Astrocyte (in vitro differentiated cells and primary cell): Measurements from ENCODE around the gene WIPF2. TPM values are rescaled to one million over a fixed set of nuclear protein-coding genes. Genes with fewer than 3 reads are reported as not detected.

Experiments
- DNase-seq: peaks from one replicate; pipeline ENCODE4 v3.0.0-alpha.2; 2010; ENCODE audit warnings: low read depth
- FAIRE-seq: peaks from 2 replicates; lab custom pipeline; 2011; peaks lifted over from hg19 to GRCh38; lab: Jason Lieb, UNC
- H2AFZ ChIP-seq: 2 replicates; pipeline ENCODE4 v1.6.0; 2012; ENCODE audit warnings: low read depth, low read length, inconsistent platforms
- H3K27ac ChIP-seq: 2 replicates; pipeline ENCODE4 v1.5.1; 2011; ENCODE audit warnings: low read depth, low read length, inconsistent platforms
- H3K27me3 ChIP-seq: 2 replicates; pipeline ENCODE4 v1.6.0; 2011; ENCODE audit warnings: low read length, inconsistent platforms; ENCODE audit not compliant: insufficient read depth
- H3K36me3 ChIP-seq: 2 replicates; pipeline ENCODE4 v1.5.1; 2011; ENCODE audit warnings: low read length, inconsistent platforms; ENCODE audit not compliant: insufficient read depth
- H3K4me1 ChIP-seq: 2 replicates; pipeline ENCODE4 v1.5.1; 2011; ENCODE audit warnings: low read length, inconsistent platforms; ENCODE audit not compliant: insufficient read depth
- H3K4me2 ChIP-seq: 2 replicates; pipeline ENCODE4 v1.6.0; 2012; ENCODE audit warnings: low read length, inconsistent platforms
- H3K4me3 ChIP-seq: 2 replicates; pipeline ENCODE4 v1.5.1; 2011; ENCODE audit warnings: low read depth, mild to moderate bottlenecking, low read length, inconsistent platforms; ENCODE audit not compliant: insufficient read depth
- H3K79me2 ChIP-seq: 2 replicates; pipeline ENCODE4 v1.6.0; 2012; ENCODE audit warnings: mild to moderate bottlenecking, low read length, inconsistent platforms; ENCODE audit not compliant: insufficient read depth
- H3K9ac ChIP-seq: 2 replicates; pipeline ENCODE4 v1.6.0; 2012; ENCODE audit warnings: mild to moderate bottlenecking, low read length, inconsistent platforms
- H3K9me3 ChIP-seq: 2 replicates; pipeline ENCODE4 v1.5.1; 2012; ENCODE audit warnings: low read depth, mild to moderate bottlenecking, low read length, inconsistent platforms; ENCODE audit not compliant: insufficient read depth
- H4K20me1 ChIP-seq: 2 replicates; pipeline ENCODE4 v1.6.0; 2012; ENCODE audit warnings: low read length, inconsistent platforms; ENCODE audit not compliant: insufficient read depth
- H3K27ac Mint-ChIP-seq: one replicate; pipeline ENCODE4 v1.8.0; 2021; ENCODE audit warnings: mild to moderate bottlenecking, mixed read lengths; ENCODE audit not compliant: unreplicated experiment
- H3K27me3 Mint-ChIP-seq: one replicate; pipeline ENCODE4 v1.8.0; 2021; ENCODE audit warnings: low read depth, mixed read lengths; ENCODE audit not compliant: unreplicated experiment
- H3K36me3 Mint-ChIP-seq: one replicate; pipeline ENCODE4 v1.8.0; 2021; ENCODE audit warnings: low read depth, mixed read lengths; ENCODE audit not compliant: unreplicated experiment
- H3K4me1 Mint-ChIP-seq: one replicate; pipeline ENCODE4 v1.8.0; 2021; ENCODE audit warnings: low read depth, mixed read lengths; ENCODE audit not compliant: unreplicated experiment
- H3K4me3 Mint-ChIP-seq: one replicate; pipeline ENCODE4 v1.8.0; 2021; ENCODE audit warnings: mild to moderate bottlenecking, moderate library complexity, mixed read lengths; ENCODE audit not compliant: unreplicated experiment
- H3K9me3 Mint-ChIP-seq: one replicate; pipeline ENCODE4 v1.8.0; 2021; ENCODE audit warnings: mild to moderate bottlenecking, mixed read lengths; ENCODE audit not compliant: unreplicated experiment
- EZH2 ChIP-seq: IDR thresholded peaks from 2 replicates; pipeline ENCODE4 v1.6.1; 2012; ENCODE audit warnings: mild to moderate bottlenecking, low read length, inconsistent platforms; ENCODE audit not compliant: insufficient read depth
- total RNA-seq: library from RNA; stranded (reverse); gene quantifications from 2 replicates; pipeline ENCODE4 v1.2.1, GENCODE V29; 2021
- TF ChIP-seq, protein P1 (sequence below): IDR thresholded peaks from 2 replicates; pipeline ENCODE4 v1.5.1; 2011; ENCODE audit warnings: low read depth, mild to moderate bottlenecking, inconsistent platforms, low read length, moderate library complexity; ENCODE audit not compliant: insufficient read depth

Gene WIPF2
- total RNA-seq, 1 donor from 2014 or later = 30.7 TPM

DNA sequence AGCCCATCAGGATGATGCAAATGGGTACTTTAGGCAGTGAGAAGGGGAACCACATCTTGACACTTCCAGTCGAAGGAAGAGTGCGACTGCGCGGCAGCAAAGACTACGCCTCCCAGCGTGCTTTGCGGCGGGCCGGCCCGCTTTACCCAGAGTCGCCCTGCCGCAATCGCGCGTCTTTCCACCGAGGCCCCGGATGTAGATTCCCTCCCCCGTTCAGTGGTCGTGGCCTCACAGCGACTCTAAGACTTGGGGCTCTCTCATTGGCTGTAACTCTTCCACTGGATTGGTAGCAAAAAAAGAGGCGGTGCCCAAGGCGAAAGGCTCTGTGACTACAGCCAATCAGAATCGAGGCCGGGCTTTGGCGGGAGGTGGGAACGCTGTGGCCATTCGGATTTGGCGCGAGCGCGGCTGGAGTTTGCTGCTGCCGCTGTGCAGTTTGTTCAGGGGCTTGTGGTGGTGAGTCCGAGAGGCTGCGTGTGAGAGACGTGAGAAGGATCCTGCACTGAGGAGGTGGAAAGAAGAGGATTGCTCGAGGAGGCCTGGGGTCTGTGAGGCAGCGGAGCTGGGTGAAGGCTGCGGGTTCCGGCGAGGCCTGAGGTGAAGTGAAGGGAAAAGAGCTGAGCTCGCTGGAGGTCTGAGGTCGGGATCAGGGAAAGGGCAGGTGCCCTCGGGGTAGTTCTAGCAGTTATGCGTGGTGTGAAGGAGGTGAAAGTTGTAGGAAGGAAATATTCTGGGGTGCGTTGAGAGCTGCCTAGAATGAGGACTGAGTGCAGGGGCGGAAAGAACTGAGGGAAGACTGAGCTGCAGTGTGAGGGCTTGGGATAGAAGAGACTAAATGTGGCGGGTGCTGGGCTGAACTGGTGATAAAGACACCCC is 68.6 kb downstream of the WIPF2 start, which contains the start of gene CDC6:
TSS of gene CDC6 (plus strand) at position 386 of the 876 bp plus-strand sequence. CDS start 1,542 bp downstream, outside the sequence.
- Histone ChIP-seq H2AFZ (peak within 1 kb of the TSS; percentile 36), H3K27me3 (no peaks in the 10 kb centered on the region), H4K20me1 (no peaks in the 10 kb centered on the region), H3K9ac (peak within 1 kb of the TSS; percentile 97), H3K27ac (peak within 1 kb of the TSS; percentile 87), H3K4me2 (peak within 1 kb of the TSS; percentile 100), H3K4me3 (peak within 1 kb of the TSS; percentile 93), H3K9me3 (no peaks in the 10 kb centered on the region), H3K4me1 (peaks cover 26% of the 10 kb centered on the region), H3K79me2 (peaks cover 12% of the 10 kb centered on the region), H3K36me3 (peaks cover 5% of the 10 kb centered on the region)
- DNase-seq (peak; percentile 98), FAIRE-seq (no peak)
- Mint-ChIP-seq H3K36me3 (no peaks in the 10 kb centered on the region), H3K4me1 (peaks cover 29% of the 10 kb centered on the region), H3K27me3 (no peaks in the 10 kb centered on the region), H3K4me3 (peak within 1 kb of the TSS; percentile 94), H3K27ac (peak within 1 kb of the TSS; percentile 92), H3K9me3 (no peaks in the 10 kb centered on the region)
- no peak for TF ChIP-seq EZH2
- TF ChIP-seq, protein P1, sequence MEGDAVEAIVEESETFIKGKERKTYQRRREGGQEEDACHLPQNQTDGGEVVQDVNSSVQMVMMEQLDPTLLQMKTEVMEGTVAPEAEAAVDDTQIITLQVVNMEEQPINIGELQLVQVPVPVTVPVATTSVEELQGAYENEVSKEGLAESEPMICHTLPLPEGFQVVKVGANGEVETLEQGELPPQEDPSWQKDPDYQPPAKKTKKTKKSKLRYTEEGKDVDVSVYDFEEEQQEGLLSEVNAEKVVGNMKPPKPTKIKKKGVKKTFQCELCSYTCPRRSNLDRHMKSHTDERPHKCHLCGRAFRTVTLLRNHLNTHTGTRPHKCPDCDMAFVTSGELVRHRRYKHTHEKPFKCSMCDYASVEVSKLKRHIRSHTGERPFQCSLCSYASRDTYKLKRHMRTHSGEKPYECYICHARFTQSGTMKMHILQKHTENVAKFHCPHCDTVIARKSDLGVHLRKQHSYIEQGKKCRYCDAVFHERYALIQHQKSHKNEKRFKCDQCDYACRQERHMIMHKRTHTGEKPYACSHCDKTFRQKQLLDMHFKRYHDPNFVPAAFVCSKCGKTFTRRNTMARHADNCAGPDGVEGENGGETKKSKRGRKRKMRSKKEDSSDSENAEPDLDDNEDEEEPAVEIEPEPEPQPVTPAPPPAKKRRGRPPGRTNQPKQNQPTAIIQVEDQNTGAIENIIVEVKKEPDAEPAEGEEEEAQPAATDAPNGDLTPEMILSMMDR = no peak

DNA sequence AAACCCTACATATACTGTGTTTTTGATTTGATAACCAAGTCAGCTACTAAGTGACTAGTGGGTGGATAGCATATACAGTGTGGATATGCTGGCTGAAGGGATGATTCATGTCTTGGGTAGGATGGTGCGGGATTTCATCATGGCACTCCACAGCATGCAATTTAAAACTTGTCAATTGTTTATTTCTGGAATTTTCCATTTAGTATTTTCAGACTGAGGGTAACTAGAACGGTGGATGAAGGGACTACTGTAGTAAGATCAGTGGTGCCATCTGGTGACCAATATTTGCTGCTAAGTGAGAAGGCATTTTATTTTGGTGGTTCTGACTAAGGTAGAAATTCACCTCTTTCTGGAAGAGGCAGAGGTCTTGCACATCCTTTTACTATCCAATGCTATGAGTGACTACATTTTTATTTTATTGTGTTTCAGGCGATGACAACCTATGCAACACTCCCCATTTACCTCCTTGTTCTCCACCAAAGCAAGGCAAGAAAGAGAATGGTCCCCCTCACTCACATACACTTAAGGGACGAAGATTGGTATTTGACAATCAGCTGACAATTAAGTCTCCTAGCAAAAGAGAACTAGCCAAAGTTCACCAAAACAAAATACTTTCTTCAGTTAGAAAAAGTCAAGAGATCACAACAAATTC is 71.7 kb downstream of the WIPF2 start:
- peak overlapping the region; percentile 20 for H3K27ac Mint-ChIP-seq

More for the DNA sequence above, 71.7 kb downstream of the WIPF2 start:
- Histone ChIP-seq H3K4me1 (peaks cover 7% of the 10 kb centered on the region), H4K20me1 (no peaks in the 10 kb centered on the region), H3K9ac (no peak overlapping the region), H3K27ac (peak overlapping the region; percentile 14), H3K27me3 (no peaks in the 10 kb centered on the region), H3K36me3 (peaks cover 23% of the 10 kb centered on the region), H3K79me2 (peaks cover 12% of the 10 kb centered on the region), H3K9me3 (no peaks in the 10 kb centered on the region), H3K4me2 (peak overlapping the region; percentile 12), H2AFZ (no peak overlapping the region), H3K4me3 (no peak overlapping the region)
- H3K36me3 Mint-ChIP-seq = no peaks in the 10 kb centered on the region
- no peak for TF ChIP-seq EZH2
- TF ChIP-seq, protein P1 = peak; percentile 77
- H3K9me3 Mint-ChIP-seq = no peaks in the 10 kb centered on the region
- no peak overlapping the region for H3K4me3 Mint-ChIP-seq
- DNase-seq = peak; percentile 84
- FAIRE-seq = peak; percentile 9
- no peaks in the 10 kb centered on the region for H3K27me3 Mint-ChIP-seq
- H3K4me1 Mint-ChIP-seq = peaks cover 12% of the 10 kb centered on the region
